HCT116 (cell line): ENCODE measurements around the gene ZNF524. TPM values are rescaled to one million over a fixed set of nuclear protein-coding genes. Genes with fewer than 3 reads are reported as not detected.

Experiments
- ATAC-seq: fragments of 200-7000 bp; cut with Tn5 transposase; 2 replicates; pipeline ENCODE4 v1.9.1; 2020; ENCODE audit warnings: mild to moderate bottlenecking, moderate library complexity
- BruUV-seq: library from RNA; stranded (reverse); fragments of 400-500 nt; replicated peaks from 2 replicates; lab custom pipeline; 2021; lab: Mats Ljungman, UMichigan
- CTCF ChIA-PET: fragments of 300-600 bp; sonication (Branson Sonifier 250); formaldehyde crosslinking; loops from one replicate; lab custom pipeline; 2021; ENCODE audit warnings: antibody characterized with exemption; lab: Charles Lee
- POLR2A ChIA-PET: fragments of 300-600, 350-600 bp; sonication (Branson Sonifier 250); formaldehyde crosslinking; loops from one replicate; lab custom pipeline; 2021; ENCODE audit warnings: antibody characterized with exemption; lab: Charles Lee
- RAD21 ChIA-PET, 2 experiments: fragments of 300-600 bp; sonication (Branson Sonifier 250); formaldehyde crosslinking; loops; one replicate each; lab custom pipeline; 2023; ENCODE audit warnings: low total read pairs in 2 of 2; ENCODE audit not compliant: uncharacterized antibody in 2 of 2, unreplicated experiment in 2 of 2, low non-redundant PET in 1 of 2; lab: Charles Lee
- DNase-seq: peaks from one replicate; pipeline ENCODE4 v3.0.0-alpha.2; 2010; ENCODE audit warnings: low read depth, low spot score
- H2AFZ ChIP-seq: fragments of 200-600 bp; shearing (Covaris generic), sonication (generic); 2 replicates; pipeline ENCODE4 v1.6.1; 2017; ENCODE audit warnings: low read depth, mixed run types, mixed read lengths, antibody characterized with exemption, low read length; ENCODE audit not compliant: poor library complexity, severe bottlenecking
- H3K27ac ChIP-seq: 2 replicates; pipeline ENCODE4 v1.5.1; 2012; ENCODE audit warnings: low read depth, low read length
- H3K27me3 ChIP-seq: fragments of 200-600 bp; sonication (generic); 2 replicates; pipeline ENCODE4 v1.6.1; 2016; ENCODE audit warnings: mixed run types, low read length, mixed read lengths; ENCODE audit not compliant: insufficient read depth
- H3K36me3 ChIP-seq, 2 experiments: fragments of 200-500 bp in 1 of 2; fragments of 200-600 bp in 1 of 2; sonication (Bioruptor generic) in 1 of 2; sonication (generic) in 1 of 2; 2 replicates each; pipeline versions ENCODE4 v1.5.1 to v1.6.1; 2014 to 2016; ENCODE audit warnings: low read length in 2 of 2, inconsistent platforms in 1 of 2, mixed read lengths in 1 of 2, mixed run types in 1 of 2; ENCODE audit not compliant: insufficient read depth in 2 of 2, control insufficient read depth in 1 of 2
- H3K4me1 ChIP-seq, 2 experiments: fragments of 200-600 bp in 1 of 2; sonication (generic) in 1 of 2; 2 replicates each; pipeline versions ENCODE4 v1.5.1 to v1.6.1; 2012 to 2017; ENCODE audit warnings: low read length in 2 of 2, inconsistent platforms in 1 of 2, mild to moderate bottlenecking in 1 of 2, mixed read lengths in 1 of 2, mixed run types in 1 of 2, moderate library complexity in 1 of 2; ENCODE audit not compliant: insufficient read depth in 2 of 2, control insufficient read depth in 1 of 2
- H3K4me2 ChIP-seq: fragments of 200-600 bp; sonication (generic); 2 replicates; pipeline ENCODE4 v1.6.1; 2017; ENCODE audit warnings: mixed run types, low read length, mixed read lengths
- H3K4me3 ChIP-seq, 2 experiments: fragments of 200-600 bp in 1 of 2; sonication (generic) in 1 of 2; replicated peaks in 1 of 2; 2 replicates each; pipeline ENCODE4 v1.5.1; 2011 to 2016; ENCODE audit warnings: low read length in 2 of 2, control low read depth in 1 of 2, low read depth in 1 of 2, mild to moderate bottlenecking in 1 of 2, mixed read lengths in 1 of 2, mixed run types in 1 of 2
- H3K79me2 ChIP-seq: fragments of 200-600 bp; sonication (generic); 2 replicates; pipeline ENCODE4 v1.6.1; 2017; ENCODE audit warnings: mild to moderate bottlenecking, mixed run types, low read length, moderate library complexity, mixed read lengths; ENCODE audit not compliant: insufficient read depth
- H3K9ac ChIP-seq: fragments of 200-600 bp; sonication (generic); 2 replicates; pipeline ENCODE4 v1.6.1; 2016; ENCODE audit warnings: low read length, mixed read lengths
- H3K9me2 ChIP-seq: fragments of 200-600 bp; sonication (generic), shearing (Covaris generic); 2 replicates; pipeline ENCODE4 v1.6.1; 2017; ENCODE audit warnings: mixed run types, mild to moderate bottlenecking, moderate library complexity; ENCODE audit not compliant: insufficient read depth
- H3K9me3 ChIP-seq, 2 experiments: fragments of 200-500 bp in 1 of 2; fragments of 200-600 bp in 1 of 2; sonication (Bioruptor generic) in 1 of 2; sonication (generic) in 1 of 2; 2 replicates each; pipeline ENCODE4 v1.6.1; 2014 to 2017; ENCODE audit warnings: low read length in 2 of 2, mixed read lengths in 2 of 2, inconsistent platforms in 1 of 2, low read depth in 1 of 2, mild to moderate bottlenecking in 1 of 2, mixed run types in 1 of 2, moderate library complexity in 1 of 2; ENCODE audit not compliant: control insufficient read depth in 1 of 2, insufficient read depth in 1 of 2
- H4K20me1 ChIP-seq: fragments of 200-600 bp; sonication (generic), shearing (Covaris generic); 2 replicates; pipeline ENCODE4 v1.6.1; 2017; ENCODE audit warnings: mixed run types, mild to moderate bottlenecking, moderate library complexity; ENCODE audit not compliant: insufficient read depth
- ATF3 ChIP-seq: IDR thresholded peaks from 2 replicates; pipeline ENCODE4 v1.6.1; 2012
- CBX3 ChIP-seq: IDR thresholded peaks from 2 replicates; pipeline ENCODE4 v1.6.1; 2012; ENCODE audit warnings: low read depth
- CEBPB ChIP-seq: IDR thresholded peaks from 2 replicates; pipeline ENCODE4 v1.6.1; 2012; ENCODE audit warnings: low read depth
- EGR1 ChIP-seq: IDR thresholded peaks from 2 replicates; pipeline ENCODE4 v1.6.1; 2012; ENCODE audit warnings: low read depth
- ELF1 ChIP-seq: IDR thresholded peaks from 2 replicates; pipeline ENCODE4 v1.6.1; 2012; ENCODE audit warnings: low read depth, borderline replicate concordance
- EZH2phosphoT487 ChIP-seq: fragments of 200-600 bp; IDR thresholded peaks from 2 replicates; pipeline ENCODE4 v1.6.1; 2018; ENCODE audit warnings: antibody characterized with exemption, borderline replicate concordance
- MAX ChIP-seq: IDR thresholded peaks from 2 replicates; pipeline ENCODE4 v1.6.1; 2012
- POLR2A ChIP-seq: IDR thresholded peaks from 2 replicates; pipeline ENCODE4 v1.7.0; 2011; ENCODE audit warnings: borderline replicate concordance; ENCODE audit not compliant: insufficient read depth, insufficient read length; ENCODE audit errors: extremely low read depth
- POLR2AphosphoS5 ChIP-seq: IDR thresholded peaks from 2 replicates; pipeline ENCODE4 v1.6.1; 2011; ENCODE audit warnings: mild to moderate bottlenecking, low read depth, low read length, moderate library complexity
- REST ChIP-seq: IDR thresholded peaks from 2 replicates; pipeline ENCODE4 v1.6.1; 2012; ENCODE audit warnings: low read depth
- SP1 ChIP-seq: IDR thresholded peaks from 2 replicates; pipeline ENCODE4 v1.6.1; 2012; ENCODE audit warnings: low read depth
- SRF ChIP-seq: IDR thresholded peaks from 2 replicates; pipeline ENCODE4 v1.6.1; 2012; ENCODE audit warnings: low read depth
- ZFX ChIP-seq: fragments of 450-650 bp; IDR thresholded peaks from 2 replicates; pipeline ENCODE4 v1.6.1; 2017
- ZNF274 ChIP-seq: fragments of 200-500 bp; sonication (Bioruptor generic); IDR thresholded peaks from 2 replicates; pipeline ENCODE4 v1.6.1; 2014; ENCODE audit warnings: mild to moderate bottlenecking, low read depth, low read length, inconsistent platforms
- intact Hi-C: fragments of 100-400 bp; cut with micrococcal nuclease; formaldehyde crosslinking; loops from 2 replicates; pipeline ENCODE4 v1.10.0; 2022
- total RNA-seq: library from RNA; stranded (reverse); gene quantifications from one replicate; pipeline ENCODE4 v1.2.1, GENCODE V29; 2021; ENCODE audit not compliant: unreplicated experiment

ZNF524 gene
- total RNA-seq, 1 experiment from 2014 or later, result 17.2 TPM

- peaks cover 11 to 22% of the 10 kb centered on the region in 2 experiments for H3K4me1 ChIP-seq
- peaks cover 3 to 15% of the 10 kb centered on the region in 2 experiments for H3K36me3 ChIP-seq
- H3K4me3 ChIP-seq, result no peak overlapping the region
- no peaks in the 10 kb centered on the region for H3K79me2 ChIP-seq
- TF ChIP-seq ZFX (no peak), POLR2AphosphoS5 (no peak), EZH2phosphoT487 (no peak), SP1 (no peak), ATF3 (no peak), ZNF274 (no peak), POLR2A (no peak), REST (no peak), CEBPB (no peak), ELF1 (no peak), SRF (no peak), EGR1 (no peak), CBX3 (no peak), MAX (no peak)
- TF ChIP-seq, all 23 proteins: peak for 0
- Histone ChIP-seq H4K20me1 (no peaks in the 10 kb centered on the region), H3K27me3 (no peaks in the 10 kb centered on the region), H3K27ac (no peak overlapping the region), H3K9me3 (no peaks in the 10 kb centered on the region), H3K9ac (no peak overlapping the region), H3K9me2 (no peaks in the 10 kb centered on the region), H3K4me2 (no peak overlapping the region), H2AFZ (no peak overlapping the region)
- POLR2A ChIA-PET, result interaction anchor here (1.0 kb wide), 1 partner anchor 8 kb away, joined by 3 read pairs; the partner anchor contains the start of gene FIZ1
- DNase-seq, result no peak
- CTCF ChIA-PET, result no interaction called here
- BruUV-seq, result no TSS peak
- intact Hi-C loops, result no loop called here
- RAD21 ChIA-PET, result no interaction called here
- ATAC-seq, result no peak
Measured at GRCh38 chr19:55591555-55591954, 8.5 kb upstream of the ZNF524 start.
